CD4-positive, alpha-beta T cell treated with Interleukin-12 subunit alpha and Interleukin-12 subunit beta, for 1 hour (primary cell): ENCODE data around the gene CRX.
"Not testable (repeated sequence)": the region's sequence is repeated elsewhere in the genome, so short reads cannot be mapped to it uniquely, and the experiment has no call there.

Experiments used
- DNase-seq: peaks from one replicate; pipeline ENCODE4 v3.0.0-alpha.2; 2020

The CRX gene

GRCh38 chr19:47821460-47822020 lies at the start of gene CRX:
CRX (plus strand) TSS chr19:47821937; CDS start chr19:47834444, 12,507 bp downstream.
- DNase-seq: no peak

GRCh38 chr19:47776568-47776967 lies 45.2 kb upstream of the CRX start:
- DNase-seq: no peak

- DNase-seq: not testable (repeated sequence)
Measured at GRCh38 chr19:47777245-47778048, 44.3 kb upstream of the CRX start.

- DNase-seq: peak; percentile 84
Measured at GRCh38 chr19:47778049-47778953, 43.4 kb upstream of the CRX start, which contains the start of gene SELENOW. SELENOW (plus strand) TSS chr19:47778703; CDS start chr19:47778786, 83 bp downstream.

- peak; percentile 12 for DNase-seq
Measured at GRCh38 chr19:47778954-47779351, 42.8 kb upstream of the CRX start.

GRCh38 chr19:47779524-47780214 lies 42.1 kb upstream of the CRX start:
- no peak for DNase-seq

GRCh38 chr19:47780215-47780551 lies 41.6 kb upstream of the CRX start:
- no peak for DNase-seq

- no peak for DNase-seq
Measured at GRCh38 chr19:47781590-47782262, 40.0 kb upstream of the CRX start.

GRCh38 chr19:47786566-47786965 lies 35.2 kb upstream of the CRX start:
- no peak for DNase-seq

GRCh38 chr19:47787307-47787706 lies 34.4 kb upstream of the CRX start:
- not testable (repeated sequence) for DNase-seq

GRCh38 chr19:47789811-47790210 lies 31.9 kb upstream of the CRX start:
- not testable (repeated sequence) for DNase-seq

- peak; percentile 80 for DNase-seq
Measured at GRCh38 chr19:47790398-47790814, 31.3 kb upstream of the CRX start.

GRCh38 chr19:47792616-47793015 lies 29.1 kb upstream of the CRX start:
- DNase-seq: no peak

GRCh38 chr19:47794526-47794925 lies 27.2 kb upstream of the CRX start:
- no peak for DNase-seq

GRCh38 chr19:47796785-47797184 lies 25.0 kb upstream of the CRX start:
- DNase-seq: no peak

- DNase-seq: no peak
Measured at GRCh38 chr19:47797996-47798903, 23.5 kb upstream of the CRX start.

- no peak for DNase-seq
Measured at GRCh38 chr19:47798904-47799266, 22.9 kb upstream of the CRX start.

- DNase-seq: no peak
Measured at GRCh38 chr19:47801270-47801669, 20.5 kb upstream of the CRX start.

- no peak for DNase-seq
Measured at GRCh38 chr19:47802521-47803043, 19.2 kb upstream of the CRX start.

GRCh38 chr19:47803148-47803547 lies 18.6 kb upstream of the CRX start:
- DNase-seq: not testable (repeated sequence)

GRCh38 chr19:47803671-47804070 lies 18.1 kb upstream of the CRX start:
- DNase-seq: not testable (repeated sequence)
